ENCODE data around the gene EFHC1.

GRCh38 chr6:52555518-52556233 lies 135.5 kb downstream of the EFHC1 start:
- TF ChIP-seq, protein P1, sequence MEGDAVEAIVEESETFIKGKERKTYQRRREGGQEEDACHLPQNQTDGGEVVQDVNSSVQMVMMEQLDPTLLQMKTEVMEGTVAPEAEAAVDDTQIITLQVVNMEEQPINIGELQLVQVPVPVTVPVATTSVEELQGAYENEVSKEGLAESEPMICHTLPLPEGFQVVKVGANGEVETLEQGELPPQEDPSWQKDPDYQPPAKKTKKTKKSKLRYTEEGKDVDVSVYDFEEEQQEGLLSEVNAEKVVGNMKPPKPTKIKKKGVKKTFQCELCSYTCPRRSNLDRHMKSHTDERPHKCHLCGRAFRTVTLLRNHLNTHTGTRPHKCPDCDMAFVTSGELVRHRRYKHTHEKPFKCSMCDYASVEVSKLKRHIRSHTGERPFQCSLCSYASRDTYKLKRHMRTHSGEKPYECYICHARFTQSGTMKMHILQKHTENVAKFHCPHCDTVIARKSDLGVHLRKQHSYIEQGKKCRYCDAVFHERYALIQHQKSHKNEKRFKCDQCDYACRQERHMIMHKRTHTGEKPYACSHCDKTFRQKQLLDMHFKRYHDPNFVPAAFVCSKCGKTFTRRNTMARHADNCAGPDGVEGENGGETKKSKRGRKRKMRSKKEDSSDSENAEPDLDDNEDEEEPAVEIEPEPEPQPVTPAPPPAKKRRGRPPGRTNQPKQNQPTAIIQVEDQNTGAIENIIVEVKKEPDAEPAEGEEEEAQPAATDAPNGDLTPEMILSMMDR (IDR thresholded peaks at IDR 0.05; ENCODE audit: low read depth, low read length, missing input control), result no peak
- no peak for TF ChIP-seq SP1 (IDR thresholded peaks at IDR 0.05)
- TF ChIP-seq RAD21 (IDR thresholded peaks at IDR 0.05), result no peak
- no peak for TF ChIP-seq RXRA (IDR thresholded peaks at IDR 0.05)
- TF ChIP-seq TAF1 (conservative IDR thresholded peaks at IDR 0.05), result no peak
- TF ChIP-seq YY1 (IDR thresholded peaks at IDR 0.05), result no peak
